ENCODE results near the gene SECTM1.

GRCh38 chr17:82374626-82375331 is 41.2 kb upstream of the SECTM1 start:
- no peak for TF ChIP-seq CTCF (conservative IDR thresholded peaks at IDR 0.05 in 1 of 2, IDR thresholded peaks at IDR 0.05 in 1 of 2; ENCODE audit: extremely low read depth in 1 of 2, insufficient read depth in 1 of 2, low read depth in 1 of 2, low read length in 2 of 2)
- TF ChIP-seq EZH2 (IDR thresholded peaks at IDR 0.05; ENCODE audit: borderline replicate concordance, low read length), result no peak

Measured in mammary epithelial cell (primary cell).